ENCODE data around the gene ATF4. TPM values are rescaled to one million over a fixed set of nuclear protein-coding genes. Genes with fewer than 3 reads are reported as not detected.

ATF4 gene
- total and polyA plus RNA-seq, 12 donors = 207 to 1,513 (median 346) TPM

GRCh38 chr22:39527481-39527961 is 7.2 kb downstream of the ATF4 start:
- TF ChIP-seq POLR2A (IDR thresholded peaks at IDR 0.05) (no peak), CTCF (IDR thresholded peaks at IDR 0.05) (no peak)
- Histone ChIP-seq H3K36me3 (replicated peaks in 1 of 2) (peaks cover 0 to 46% of the 10 kb centered on the region in 2 donors), H3K4me3 (no peak overlapping the region), H3K27me3 (no peaks in the 10 kb centered on the region), H3K27ac (peak overlapping the region in 4 of 5 donors; percentile 7 to 60 (median 28)), H3K4me1 (replicated peaks in 1 of 2) (peaks cover 45 to 85% of the 10 kb centered on the region in 2 donors), H3K9me3 (replicated peaks in 1 of 3) (no peaks in the 10 kb centered on the region)
- peak in 6 of 7 donors; percentile 44 to 81 (median 64) for DNase-seq
- intact Hi-C loops (cut with DNase I) = loop anchor here (5.0 to 10.0 kb wide), 3 partner anchors 35 to 353 kb away; partner anchors contain the start of gene SYNGR1 (in 1 of the 2)
- WGBS, 4 donors = 27 to 48% (median 41%) methylated on average over 2 to 6 of the region's 6 CpGs

- peaks cover 39 to 82% of the 10 kb centered on the region in 2 donors for H3K4me1 ChIP-seq (replicated peaks in 1 of 2)
- WGBS, 4 donors = 62 to 80% (median 70%) methylated on average over 11 to 12 of the region's 12 CpGs
- no peak overlapping the region for H3K4me3 ChIP-seq
- intact Hi-C loops (cut with DNase I) = loop anchor here (5.0 to 10.0 kb wide), 3 partner anchors 36 to 353 kb away; partner anchors contain the start of gene SYNGR1 (in 1 of the 2)
- peaks cover 0 to 39% of the 10 kb centered on the region in 2 donors for H3K36me3 ChIP-seq (replicated peaks in 1 of 2)
- H3K27me3 ChIP-seq = no peaks in the 10 kb centered on the region
- DNase-seq = peak in 1 of 7 donors; percentile 69
- H3K9me3 ChIP-seq (replicated peaks in 1 of 3) = no peaks in the 10 kb centered on the region
- H3K27ac ChIP-seq = peak overlapping the region in 4 of 5 donors; percentile 7 to 60 (median 28)
- no peak for TF ChIP-seq CTCF (IDR thresholded peaks at IDR 0.05)
- TF ChIP-seq POLR2A (IDR thresholded peaks at IDR 0.05) = no peak
These were observed 7.8 kb downstream of the ATF4 start for GRCh38 chr22:39528080-39528661.

GRCh38 chr22:39528681-39529486 is 8.5 kb downstream of the ATF4 start:
- DNase-seq = peak; percentile 89 to 96 (median 93)
- H3K36me3 ChIP-seq (replicated peaks in 1 of 2) = peaks cover 0 to 34% of the 10 kb centered on the region in 2 donors
- 34 to 69% (median 35%) methylated on average over 14 to 32 of the region's 32 CpGs for WGBS, 4 donors
- TF ChIP-seq CTCF (IDR thresholded peaks at IDR 0.05) (peak; percentile 90 to 100 (median 98)), POLR2A (IDR thresholded peaks at IDR 0.05) (peak in 1 of 2 donors; percentile 96)
- H3K27me3 ChIP-seq = no peaks in the 10 kb centered on the region
- H3K4me3 ChIP-seq = no peak overlapping the region
- intact Hi-C loops (cut with DNase I) = loop anchor here (5.0 to 10.0 kb wide), 3 partner anchors 37 to 354 kb away; partner anchors contain the start of gene SYNGR1 (in 1 of the 2)
- H3K27ac ChIP-seq = peak overlapping the region in 3 of 5 donors; percentile 30 to 60 (median 40)
- H3K4me1 ChIP-seq (replicated peaks in 1 of 2) = peaks cover 33 to 74% of the 10 kb centered on the region in 2 donors
- no peaks in the 10 kb centered on the region for H3K9me3 ChIP-seq (replicated peaks in 1 of 3)

GRCh38 chr22:39529487-39529851 is 9.1 kb downstream of the ATF4 start:
- H3K27ac ChIP-seq = peak overlapping the region in 2 of 5 donors; percentile 30 to 60
- intact Hi-C loops (cut with DNase I) = loop anchor here (5.0 to 10.0 kb wide), 3 partner anchors 37 to 355 kb away; partner anchors contain the start of gene SYNGR1 (in 1 of the 2)
- TF ChIP-seq POLR2A (IDR thresholded peaks at IDR 0.05) (no peak), CTCF (IDR thresholded peaks at IDR 0.05) (peak in 1 of 6 experiments; percentile 29)
- H3K27me3 ChIP-seq = no peaks in the 10 kb centered on the region
- peaks cover 0 to 28% of the 10 kb centered on the region in 2 donors for H3K36me3 ChIP-seq (replicated peaks in 1 of 2)
- peaks cover 29 to 70% of the 10 kb centered on the region in 2 donors for H3K4me1 ChIP-seq (replicated peaks in 1 of 2)
- H3K4me3 ChIP-seq = no peak overlapping the region
- H3K9me3 ChIP-seq (replicated peaks in 1 of 3) = no peaks in the 10 kb centered on the region
- 56 to 70% (median 63%) methylated on average over 7 to 17 of the region's 17 CpGs for WGBS, 4 donors
- DNase-seq = no peak
